Measurements from ENCODE around the gene ISL1. TPM values are rescaled to one million over a fixed set of nuclear protein-coding genes. Genes with fewer than 3 reads are reported as not detected.

Gene ISL1
- total and polyA plus RNA-seq, 2 of the 8 experiments (the other 6 are each of a cell fraction or from before 2014, with no cell fraction given), result 0.05 to 0.19 TPM

GRCh38 chr5:51416149-51416548 lies 32.9 kb downstream of the ISL1 start:
- no peak overlapping the region for H4K91ac ChIP-seq (replicated peaks; ENCODE audit: insufficient read length, low read length)
- H2BK5ac ChIP-seq (ENCODE audit: low read depth, low read length), result no peak overlapping the region
- no peak overlapping the region for H3K56ac ChIP-seq (replicated peaks; ENCODE audit: insufficient read length, low read depth, low read length)
- no peak for FAIRE-seq
- H3K23ac ChIP-seq (ENCODE audit: insufficient read length), result no peak overlapping the region
- no peaks in the 10 kb centered on the region for H4K20me1 ChIP-seq (replicated peaks in 1 of 2; ENCODE audit: control insufficient read depth in 1 of 2, insufficient read depth in 2 of 2, low read length in 2 of 2)
- H2BK120ac ChIP-seq (replicated peaks; ENCODE audit: low read depth, low read length), result no peak overlapping the region
- no peak for DNase-seq (ENCODE audit: low read depth in 1 of 2, low spot score in 2 of 2)
- no peaks in the 10 kb centered on the region for H3K36me3 ChIP-seq (ENCODE audit: control insufficient read depth in 2 of 4, insufficient read depth in 4 of 4, low read length in 3 of 4)
- H2BK12ac ChIP-seq (ENCODE audit: low read depth, low read length), result no peak overlapping the region
- H3K4me2 ChIP-seq (ENCODE audit: insufficient read depth in 1 of 2, low read depth in 2 of 2, low read length in 2 of 2), result no peak overlapping the region
- H4K8ac ChIP-seq (ENCODE audit: extremely low read depth, insufficient read depth, low read length), result no peak overlapping the region
- no peak overlapping the region for H3K14ac ChIP-seq (ENCODE audit: insufficient read length)
- H3K18ac ChIP-seq (ENCODE audit: extremely low read depth, low read length), result no peak overlapping the region
- H3K79me1 ChIP-seq (ENCODE audit: low read depth, low read length), result no peaks in the 10 kb centered on the region
- POLR2A ChIA-PET (ENCODE audit: partially characterized antibody), result no interaction called here
- H3K79me2 ChIP-seq (ENCODE audit: control insufficient read depth in 1 of 2, insufficient read depth in 2 of 2, low read length in 2 of 2), result no peaks in the 10 kb centered on the region
- H3K27ac ChIP-seq (ENCODE audit: low read depth, low read length), result no peak overlapping the region
- H3K4ac ChIP-seq (replicated peaks; ENCODE audit: insufficient read length, low read depth, low read length), result no peak overlapping the region
- CTCF ChIA-PET (ENCODE audit: partially characterized antibody), result no interaction called here
- no peaks in the 10 kb centered on the region for H3K9me3 ChIP-seq (ENCODE audit: insufficient read depth in 2 of 2, low read depth in 1 of 2, low read length in 1 of 2)
- no peak overlapping the region for H3K9ac ChIP-seq (replicated peaks in 1 of 4; ENCODE audit: extremely low read depth in 1 of 4, low read depth in 3 of 4, low read length in 3 of 4)
- no peak overlapping the region for H2BK15ac ChIP-seq (ENCODE audit: low read length)
- 77 to 100% methylated on average over 1 to 3 of the region's 3 CpGs for WGBS, 2 experiments (ENCODE audit: extremely low coverage in 1 of 2, insufficient coverage in 1 of 2, insufficient read length in 1 of 2, insufficient replicate concordance in 2 of 2, low coverage in 1 of 2, low lambda C conversion rate in 2 of 2, missing lambda C conversion rate in 1 of 2)
- no peaks in the 10 kb centered on the region for H3K4me1 ChIP-seq (replicated peaks in 1 of 4; ENCODE audit: control insufficient read depth in 3 of 4, insufficient read depth in 4 of 4, low read length in 3 of 4)
- H4K5ac ChIP-seq (ENCODE audit: insufficient read length, low read depth, low read length), result no peak overlapping the region
- H2AK5ac ChIP-seq (ENCODE audit: low read depth, low read length), result no peak overlapping the region
- H3K23me2 ChIP-seq (ENCODE audit: low read depth, low read length), result no peaks in the 10 kb centered on the region; the same call in 1 of the 2 replicates
- TF ChIP-seq POLR2A (IDR thresholded peaks at IDR 0.05; ENCODE audit: control extremely low read depth in 1 of 2, low read depth in 2 of 2, low read length in 2 of 2) (no peak), JUN (IDR thresholded peaks at IDR 0.05; ENCODE audit: low read depth, low read length) (no peak), RAD21 (IDR thresholded peaks at IDR 0.05 in 1 of 2, conservative IDR thresholded peaks at IDR 0.05 in 1 of 2; ENCODE audit: low read depth in 2 of 2, low read length in 2 of 2) (peak in 1 of 2 experiments; percentile 21; a peak in 2 of 4 replicates), E2F6 (IDR thresholded peaks at IDR 0.05) (no peak), ATF3 (IDR thresholded peaks at IDR 0.05; ENCODE audit: insufficient read depth, low read depth, low read length) (no peak)
- H3K4me3 ChIP-seq (ENCODE audit: extremely low read depth in 1 of 4, insufficient read depth in 2 of 4, low read depth in 3 of 4, low read length in 4 of 4), result no peak overlapping the region
- no peaks in the 10 kb centered on the region for H3K27me3 ChIP-seq (replicated peaks in 1 of 4; ENCODE audit: control insufficient read depth in 3 of 4, extremely low read depth in 1 of 4, insufficient read depth in 3 of 4, low read length in 3 of 4)
- H2BK20ac ChIP-seq (ENCODE audit: low read length), result no peak overlapping the region
- H2AFZ ChIP-seq (ENCODE audit: low read length), result no peak overlapping the region

All from H1 (cell line).